ENCODE measurements around the gene ST3GAL3.

DNA sequence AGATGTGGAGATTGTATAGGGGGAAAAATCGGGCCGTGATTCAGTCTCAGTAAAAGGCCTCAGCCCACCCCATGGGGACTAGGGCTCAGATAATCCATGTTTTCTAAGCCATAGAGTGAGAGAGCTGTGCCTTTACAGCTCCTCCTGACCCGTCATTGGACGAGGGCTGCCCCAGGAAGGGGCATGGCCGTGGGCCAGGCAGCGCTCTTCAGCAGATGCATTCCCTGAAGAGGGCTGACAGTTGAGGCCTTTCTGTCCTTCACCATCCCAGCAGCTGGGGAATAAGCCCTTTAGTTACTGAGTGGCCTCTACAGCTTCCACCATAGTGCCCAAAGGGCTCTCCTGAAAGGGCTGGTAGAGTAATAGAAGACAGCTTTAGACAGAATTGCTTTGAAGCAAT, 57.2 kb downstream of the ST3GAL3 start:
- TF ChIP-seq, protein P1, sequence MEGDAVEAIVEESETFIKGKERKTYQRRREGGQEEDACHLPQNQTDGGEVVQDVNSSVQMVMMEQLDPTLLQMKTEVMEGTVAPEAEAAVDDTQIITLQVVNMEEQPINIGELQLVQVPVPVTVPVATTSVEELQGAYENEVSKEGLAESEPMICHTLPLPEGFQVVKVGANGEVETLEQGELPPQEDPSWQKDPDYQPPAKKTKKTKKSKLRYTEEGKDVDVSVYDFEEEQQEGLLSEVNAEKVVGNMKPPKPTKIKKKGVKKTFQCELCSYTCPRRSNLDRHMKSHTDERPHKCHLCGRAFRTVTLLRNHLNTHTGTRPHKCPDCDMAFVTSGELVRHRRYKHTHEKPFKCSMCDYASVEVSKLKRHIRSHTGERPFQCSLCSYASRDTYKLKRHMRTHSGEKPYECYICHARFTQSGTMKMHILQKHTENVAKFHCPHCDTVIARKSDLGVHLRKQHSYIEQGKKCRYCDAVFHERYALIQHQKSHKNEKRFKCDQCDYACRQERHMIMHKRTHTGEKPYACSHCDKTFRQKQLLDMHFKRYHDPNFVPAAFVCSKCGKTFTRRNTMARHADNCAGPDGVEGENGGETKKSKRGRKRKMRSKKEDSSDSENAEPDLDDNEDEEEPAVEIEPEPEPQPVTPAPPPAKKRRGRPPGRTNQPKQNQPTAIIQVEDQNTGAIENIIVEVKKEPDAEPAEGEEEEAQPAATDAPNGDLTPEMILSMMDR (conservative IDR thresholded peaks at IDR 0.05): no peak
- TF ChIP-seq EZH2 (IDR thresholded peaks at IDR 0.05; ENCODE audit: low read depth): no peak

Data from PC-9 (cell line).